Neural crest cell (in vitro differentiated cells): ENCODE measurements around the gene ABCA3. TPM values are rescaled to one million over a fixed set of nuclear protein-coding genes. Genes with fewer than 3 reads are reported as not detected.

Experiments used
- DNase-seq: peaks from one replicate; pipeline ENCODE4 v3.0.0; 2021; ENCODE audit warnings: low read depth, mixed read lengths, low spot score
- H3K27ac Mint-ChIP-seq: one replicate; pipeline ENCODE4 v1.8.0; 2021; ENCODE audit warnings: mild to moderate bottlenecking, mixed read lengths; ENCODE audit not compliant: unreplicated experiment
- H3K27me3 Mint-ChIP-seq: 2 replicates; pipeline ENCODE4 v1.8.0; 2021; ENCODE audit warnings: low read depth, mild to moderate bottlenecking, mixed read lengths
- H3K36me3 Mint-ChIP-seq: 2 replicates; pipeline ENCODE4 v1.8.0; 2021; ENCODE audit warnings: low read depth, mild to moderate bottlenecking, mixed read lengths
- H3K4me1 Mint-ChIP-seq: 2 replicates; pipeline ENCODE4 v1.8.0; 2021; ENCODE audit warnings: mixed read lengths
- H3K4me3 Mint-ChIP-seq: one replicate; pipeline ENCODE4 v1.8.0; 2021; ENCODE audit warnings: mild to moderate bottlenecking, mixed read lengths
- H3K9me3 Mint-ChIP-seq: 2 replicates; pipeline ENCODE4 v1.8.0; 2021; ENCODE audit warnings: mixed read lengths
- total RNA-seq: library from RNA; stranded (reverse); gene quantifications from 2 replicates; pipeline ENCODE4 v1.2.1, GENCODE V29; 2021
- TF ChIP-seq, protein P1 (sequence below): fragments of 200-600 bp; sonication (generic); conservative IDR thresholded peaks from 2 replicates; pipeline ENCODE4 v1.5.0; 2021; ENCODE audit warnings: antibody characterized with exemption, mild to moderate bottlenecking

Gene ABCA3
- total RNA-seq, 1 donor from 2014 or later = 19.6 TPM

DNA sequence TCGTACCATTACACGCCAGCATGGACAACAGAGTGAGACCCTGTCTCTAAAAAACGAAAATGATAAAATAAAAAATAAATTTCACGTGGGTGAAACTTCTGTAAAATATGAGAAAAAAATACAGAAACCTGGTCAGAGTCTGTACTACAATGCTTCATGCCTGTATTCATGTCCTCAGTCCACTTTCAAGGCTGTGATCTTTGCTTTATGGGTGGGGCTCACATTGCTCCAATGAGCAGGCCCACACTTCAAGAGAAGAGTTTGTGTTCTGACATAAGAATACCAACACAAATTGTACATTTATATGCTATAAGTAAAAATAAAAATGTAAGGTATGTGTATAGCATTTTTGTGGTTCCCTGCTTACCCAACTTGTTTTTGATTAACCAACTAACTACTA, 32.2 kb upstream of the ABCA3 start:
- TF ChIP-seq, protein P1, sequence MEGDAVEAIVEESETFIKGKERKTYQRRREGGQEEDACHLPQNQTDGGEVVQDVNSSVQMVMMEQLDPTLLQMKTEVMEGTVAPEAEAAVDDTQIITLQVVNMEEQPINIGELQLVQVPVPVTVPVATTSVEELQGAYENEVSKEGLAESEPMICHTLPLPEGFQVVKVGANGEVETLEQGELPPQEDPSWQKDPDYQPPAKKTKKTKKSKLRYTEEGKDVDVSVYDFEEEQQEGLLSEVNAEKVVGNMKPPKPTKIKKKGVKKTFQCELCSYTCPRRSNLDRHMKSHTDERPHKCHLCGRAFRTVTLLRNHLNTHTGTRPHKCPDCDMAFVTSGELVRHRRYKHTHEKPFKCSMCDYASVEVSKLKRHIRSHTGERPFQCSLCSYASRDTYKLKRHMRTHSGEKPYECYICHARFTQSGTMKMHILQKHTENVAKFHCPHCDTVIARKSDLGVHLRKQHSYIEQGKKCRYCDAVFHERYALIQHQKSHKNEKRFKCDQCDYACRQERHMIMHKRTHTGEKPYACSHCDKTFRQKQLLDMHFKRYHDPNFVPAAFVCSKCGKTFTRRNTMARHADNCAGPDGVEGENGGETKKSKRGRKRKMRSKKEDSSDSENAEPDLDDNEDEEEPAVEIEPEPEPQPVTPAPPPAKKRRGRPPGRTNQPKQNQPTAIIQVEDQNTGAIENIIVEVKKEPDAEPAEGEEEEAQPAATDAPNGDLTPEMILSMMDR = no peak
- Mint-ChIP-seq H3K4me1 (no peaks in the 10 kb centered on the region), H3K27me3 (peaks cover 52% of the 10 kb centered on the region), H3K4me3 (no peak overlapping the region), H3K36me3 (no peaks in the 10 kb centered on the region), H3K27ac (no peak overlapping the region), H3K9me3 (no peaks in the 10 kb centered on the region)
- no peak for DNase-seq

DNA sequence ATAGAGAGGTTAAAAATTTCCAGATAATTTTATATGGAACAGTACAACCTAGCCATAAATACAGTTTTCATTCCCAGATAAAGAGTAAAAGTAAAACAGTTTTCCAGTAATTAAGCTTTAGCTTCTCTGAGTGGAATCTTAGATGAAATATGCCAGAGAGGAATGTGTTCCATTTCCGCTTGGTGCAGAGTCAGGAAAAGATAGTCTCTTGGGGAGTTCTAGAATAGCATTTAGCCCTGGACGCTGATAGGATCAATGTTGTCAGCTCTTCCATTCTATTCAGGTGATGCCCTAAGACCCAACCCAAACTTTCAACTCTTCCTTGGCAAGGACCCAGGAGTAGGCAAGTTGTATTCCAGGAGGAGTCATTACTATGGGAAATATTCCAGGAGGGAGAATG, 30.9 kb upstream of the ABCA3 start:
- Mint-ChIP-seq H3K9me3 (no peaks in the 10 kb centered on the region), H3K27ac (no peak overlapping the region), H3K27me3 (peaks cover 62% of the 10 kb centered on the region), H3K4me3 (no peak overlapping the region), H3K36me3 (no peaks in the 10 kb centered on the region), H3K4me1 (no peaks in the 10 kb centered on the region)
- TF ChIP-seq, protein P1 = no peak
- DNase-seq = no peak

DNA sequence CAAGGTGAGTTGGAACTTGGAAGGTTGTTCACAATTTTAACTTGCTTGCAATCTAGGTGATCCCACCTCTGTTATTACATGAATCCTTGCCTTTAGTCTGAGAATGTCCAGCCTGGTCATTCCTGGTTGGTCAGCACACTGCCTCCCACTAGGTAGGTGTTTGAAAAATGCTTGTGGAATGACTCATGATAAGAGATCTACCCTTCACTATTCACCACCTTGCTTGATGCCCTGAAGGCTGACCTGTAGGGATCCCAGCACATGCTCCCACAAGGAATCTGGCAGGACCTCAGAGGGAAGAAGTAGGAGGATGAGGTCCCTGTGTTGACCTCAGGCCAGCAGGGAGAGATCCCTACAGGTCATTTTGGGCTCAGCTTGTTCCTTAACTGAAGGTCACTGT, 30.2 kb upstream of the ABCA3 start:
- Mint-ChIP-seq H3K4me1 (no peaks in the 10 kb centered on the region), H3K36me3 (no peaks in the 10 kb centered on the region), H3K27me3 (peaks cover 69% of the 10 kb centered on the region), H3K27ac (no peak overlapping the region), H3K4me3 (no peak overlapping the region), H3K9me3 (no peaks in the 10 kb centered on the region)
- TF ChIP-seq, protein P1 = no peak
- no peak for DNase-seq

DNA sequence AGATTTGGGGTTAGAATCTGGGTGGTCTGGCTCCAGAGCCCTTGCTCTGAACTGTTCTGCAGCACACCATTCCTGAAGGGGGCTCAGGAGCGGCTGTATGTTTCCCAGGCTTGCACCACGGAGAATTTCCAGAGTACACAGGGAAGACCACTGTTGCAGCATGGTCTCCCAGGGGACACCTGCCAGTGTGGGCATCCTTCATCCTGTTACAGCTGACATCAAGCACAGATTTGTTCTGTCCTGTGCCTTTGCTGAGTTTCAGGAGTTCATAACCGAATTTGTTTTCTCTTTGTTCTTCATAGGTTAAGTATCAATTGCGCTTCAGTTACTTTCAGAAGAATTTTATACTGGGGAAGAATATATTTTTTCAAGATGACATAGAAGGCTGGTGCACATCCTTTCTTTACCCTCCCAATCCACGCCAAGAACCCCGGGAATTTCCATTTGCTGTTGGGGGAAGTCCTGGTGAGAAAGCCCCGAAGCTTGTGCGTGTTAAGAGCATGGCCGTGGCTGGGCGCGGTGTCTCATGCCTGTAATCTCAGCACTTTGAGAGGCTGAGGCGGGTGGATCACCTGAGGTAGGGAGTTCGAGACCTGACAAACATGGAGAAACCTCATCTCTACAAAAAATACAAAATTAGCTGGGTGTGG, 26.3 kb upstream of the ABCA3 start:
- no peaks in the 10 kb centered on the region for H3K36me3 Mint-ChIP-seq
- H3K27ac Mint-ChIP-seq = no peak overlapping the region
- peaks cover 75% of the 10 kb centered on the region for H3K27me3 Mint-ChIP-seq
- DNase-seq = no peak
- no peaks in the 10 kb centered on the region for H3K4me1 Mint-ChIP-seq
- TF ChIP-seq, protein P1 = no peak
- no peak overlapping the region for H3K4me3 Mint-ChIP-seq
- H3K9me3 Mint-ChIP-seq = no peaks in the 10 kb centered on the region

DNA sequence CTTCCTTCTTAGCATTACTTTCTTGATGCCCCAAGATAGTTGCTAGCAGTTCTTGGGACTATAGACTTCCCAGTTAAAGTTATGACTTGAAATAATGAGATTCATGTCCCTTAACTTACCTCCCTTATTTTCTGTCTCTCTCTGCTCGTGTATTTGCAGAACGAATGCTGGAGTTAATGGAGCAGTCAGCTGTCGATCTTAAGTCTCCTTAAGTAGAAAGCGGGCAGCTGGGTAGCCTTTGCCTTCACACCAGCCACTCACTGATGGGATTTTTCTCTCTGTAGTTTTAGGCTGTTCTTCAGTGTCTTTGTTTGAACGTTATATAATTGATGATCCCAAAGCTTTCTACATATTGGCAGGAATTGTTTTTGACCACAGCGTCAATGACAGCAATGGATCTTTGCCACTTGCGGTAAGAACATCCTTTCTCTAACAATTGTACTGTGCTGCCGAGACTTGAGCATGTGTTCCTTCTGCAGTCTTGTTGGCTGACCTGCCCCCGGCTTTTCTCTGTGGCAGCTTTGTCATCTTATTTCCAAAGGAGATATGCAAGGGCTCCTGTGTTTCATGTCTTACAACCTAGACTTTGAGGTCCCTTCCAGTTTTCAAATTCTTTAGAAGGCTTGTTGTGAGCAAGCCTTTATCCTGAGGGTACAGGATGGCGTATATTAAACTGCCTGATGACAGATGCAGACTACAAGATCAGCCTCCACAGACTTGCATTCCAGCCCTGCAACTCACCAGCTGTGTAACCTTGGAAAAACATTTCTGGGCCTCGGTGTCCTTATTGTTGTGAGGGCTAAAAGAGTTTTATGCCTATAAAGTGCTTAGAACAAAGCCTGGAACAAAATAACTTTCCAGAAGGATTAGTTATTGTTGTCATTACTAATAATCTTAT, 25.1 kb upstream of the ABCA3 start:
- TF ChIP-seq, protein P1 = no peak
- Mint-ChIP-seq H3K27ac (no peak overlapping the region), H3K9me3 (no peaks in the 10 kb centered on the region), H3K4me3 (no peak overlapping the region), H3K27me3 (peaks cover 75% of the 10 kb centered on the region), H3K36me3 (no peaks in the 10 kb centered on the region), H3K4me1 (no peaks in the 10 kb centered on the region)
- no peak for DNase-seq
